HG03354 (cell line): ENCODE measurements around the gene TRPM8.

ENCODE experiments used
- ATAC-seq: cut with Tn5 transposase; IDR thresholded peaks from one replicate; pipeline ENCODE4 v1.9.1; 2021; ENCODE audit warnings: mild to moderate bottlenecking; ENCODE audit not compliant: unreplicated experiment, poor library complexity, severe bottlenecking

Gene TRPM8

DNA sequence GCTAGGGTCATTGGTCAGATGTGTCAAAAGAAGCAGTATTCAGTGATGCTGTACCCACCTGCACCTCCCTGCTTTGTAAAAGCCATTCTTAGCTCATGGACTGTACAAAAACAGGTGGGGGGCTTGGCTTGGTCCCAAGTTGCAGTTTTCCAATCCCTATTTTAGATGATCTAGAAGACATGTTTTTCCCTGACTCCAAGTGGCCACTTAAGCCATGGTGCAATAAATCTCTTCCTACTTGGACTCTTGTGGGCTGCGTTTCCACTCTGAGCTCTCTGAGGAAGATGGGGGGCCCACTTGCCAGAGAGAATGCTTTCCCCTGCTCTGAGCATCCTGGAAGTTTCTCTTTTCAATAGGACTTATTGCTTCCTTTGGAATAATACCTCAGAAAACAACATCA, 76.3 kb downstream of the TRPM8 start:
- ATAC-seq, result no peak

DNA sequence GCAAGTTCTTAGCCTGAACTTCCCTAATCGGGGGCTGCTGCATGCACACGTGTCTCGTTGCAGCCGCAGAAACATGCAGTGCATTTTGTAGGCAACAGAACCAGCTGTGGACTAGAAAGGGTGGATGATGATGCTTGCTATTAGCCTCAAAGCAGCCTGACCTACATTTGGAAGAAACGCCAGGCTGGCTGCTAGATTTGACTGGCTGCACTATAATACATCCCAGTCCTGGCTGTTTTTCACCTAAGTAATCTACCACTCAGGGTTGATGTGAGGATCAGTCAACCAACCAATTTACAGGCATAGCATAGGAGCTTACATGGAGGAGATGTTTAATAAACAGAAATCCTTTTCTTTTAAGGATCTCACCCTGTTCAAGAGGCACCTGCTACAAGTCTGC, 77.0 kb downstream of the TRPM8 start:
- ATAC-seq, result no peak

DNA sequence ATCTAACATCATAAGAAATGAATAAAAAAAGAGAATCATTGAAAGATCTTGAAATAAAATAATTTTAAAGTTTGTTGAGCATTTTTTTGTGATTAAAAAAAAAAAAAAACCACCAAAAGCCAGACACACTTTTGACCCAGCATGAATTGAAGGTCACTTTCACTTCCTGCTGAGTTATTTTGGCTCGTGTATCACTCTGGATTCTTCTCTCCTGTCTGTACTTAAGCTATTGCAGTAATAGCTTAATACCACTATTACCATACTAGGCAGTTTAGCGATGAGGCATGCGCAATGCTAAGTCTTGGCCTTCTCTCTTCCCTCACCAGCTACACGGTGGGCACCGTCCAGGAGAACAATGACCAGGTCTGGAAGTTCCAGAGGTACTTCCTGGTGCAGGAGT, 78.8 kb downstream of the TRPM8 start:
- no peak for ATAC-seq

DNA sequence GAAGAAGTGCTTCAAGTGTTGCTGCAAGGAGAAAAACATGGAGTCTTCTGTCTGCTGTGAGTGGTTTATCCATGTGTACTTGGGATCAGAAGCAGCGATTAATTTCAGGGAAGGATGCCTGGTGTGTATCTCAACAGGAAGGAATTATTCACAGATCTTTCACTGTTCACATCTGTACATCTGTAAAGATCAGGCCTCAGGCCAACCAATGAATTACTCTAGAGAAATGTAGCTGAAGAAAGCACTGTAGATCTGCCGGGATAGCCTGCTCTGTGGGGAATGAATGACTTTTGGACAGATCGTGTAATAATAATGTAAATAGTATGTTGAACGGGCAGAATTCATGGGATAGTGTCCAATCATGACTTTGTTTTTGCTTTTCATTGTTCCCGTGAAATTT, 79.3 kb downstream of the TRPM8 start:
- ATAC-seq, result no peak

DNA sequence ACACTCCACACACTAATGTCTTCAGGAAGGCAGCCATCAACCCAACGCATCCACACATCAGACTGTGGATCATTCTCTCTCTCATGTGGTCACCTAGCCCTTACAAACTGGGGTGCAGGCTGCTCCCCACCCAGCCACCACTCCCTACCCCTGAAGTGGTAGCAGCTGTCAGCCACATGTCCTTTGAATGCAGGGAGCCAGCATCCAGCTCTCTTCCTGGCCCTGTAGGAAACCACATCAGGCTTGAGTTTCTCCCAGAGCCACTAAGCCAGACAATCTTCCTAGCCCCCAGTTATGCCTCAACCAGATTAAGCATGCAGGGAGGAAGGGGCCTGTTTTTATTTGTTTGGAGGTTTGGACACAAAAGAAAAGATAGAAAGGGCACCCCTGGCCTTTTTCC, 80.5 kb downstream of the TRPM8 start:
- ATAC-seq, result no peak

DNA sequence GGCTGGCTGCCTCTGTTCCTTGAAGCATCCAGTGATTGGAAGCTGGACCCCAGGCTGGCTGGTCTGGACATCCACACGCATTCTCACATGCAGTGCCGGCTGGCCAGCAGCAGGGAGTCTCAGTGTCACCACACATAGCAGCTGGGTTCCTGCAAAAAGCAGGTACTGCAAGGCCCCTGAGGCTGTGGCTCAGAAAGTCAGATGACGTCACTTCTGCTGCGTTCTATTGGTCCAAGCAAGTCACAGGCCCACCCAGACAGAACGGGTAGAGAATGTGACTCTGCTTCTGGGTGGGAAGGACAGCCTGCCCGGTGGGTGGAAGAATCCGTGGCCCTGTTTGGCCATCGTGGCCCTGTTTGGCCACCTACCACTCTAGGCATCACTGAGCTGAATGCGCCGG, 82.0 kb downstream of the TRPM8 start:
- ATAC-seq, result no peak

DNA sequence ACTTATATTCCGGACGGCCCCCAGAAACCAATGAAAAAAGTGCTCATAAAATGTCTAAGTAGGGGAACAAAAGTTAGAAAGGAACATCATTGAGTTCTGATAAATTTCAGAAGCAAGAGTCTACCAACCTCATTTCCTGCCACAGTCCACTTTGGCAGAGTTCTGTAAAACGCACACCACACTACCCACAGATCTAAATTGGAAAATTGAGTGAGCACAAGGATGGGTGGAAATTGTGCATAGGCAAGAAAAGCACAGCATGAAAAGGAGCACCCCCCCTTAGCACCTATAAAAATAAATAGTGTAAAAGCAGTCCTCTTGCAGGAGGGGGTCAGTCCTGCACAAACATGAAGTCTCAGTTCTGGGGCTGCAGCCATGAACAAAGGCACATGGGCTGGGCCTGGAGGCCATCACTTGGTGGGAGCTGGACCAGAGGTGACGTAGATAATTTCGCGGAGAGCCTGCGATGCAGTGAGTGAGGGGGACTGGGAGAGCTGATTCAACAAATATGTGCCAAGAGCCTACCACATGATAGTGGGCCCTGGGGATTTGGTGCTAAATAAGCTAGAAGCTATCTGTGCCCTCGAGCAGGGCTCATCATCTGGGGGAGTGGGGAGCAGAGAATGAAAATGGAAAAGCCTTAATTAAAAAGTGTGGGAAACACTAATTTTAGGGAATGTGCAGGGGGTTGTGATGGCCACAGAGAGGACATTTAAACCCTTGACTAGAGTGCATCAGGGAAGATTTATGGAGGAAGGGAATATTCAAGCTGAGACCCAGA, 84.4 kb downstream of the TRPM8 start:
- ATAC-seq, result no peak

DNA sequence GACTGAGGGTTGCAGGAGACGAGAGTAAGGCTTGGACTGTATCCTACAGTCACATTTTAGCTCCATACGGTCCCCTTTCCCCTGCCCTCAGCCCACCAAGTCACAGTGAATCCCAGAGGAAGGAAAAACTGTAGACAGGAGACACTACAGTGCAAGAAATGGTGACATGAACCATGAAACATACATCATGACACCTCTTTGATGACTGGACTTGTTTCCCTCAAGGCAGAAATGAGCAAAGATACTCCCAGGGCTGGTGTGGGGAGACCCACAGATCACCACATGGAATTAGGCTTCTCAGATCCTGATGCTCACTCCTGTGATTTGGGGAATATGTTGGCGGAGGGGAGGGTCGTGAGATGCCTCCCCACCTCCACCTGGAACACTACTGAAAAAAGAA, 85.1 kb downstream of the TRPM8 start:
- ATAC-seq, result no peak

DNA sequence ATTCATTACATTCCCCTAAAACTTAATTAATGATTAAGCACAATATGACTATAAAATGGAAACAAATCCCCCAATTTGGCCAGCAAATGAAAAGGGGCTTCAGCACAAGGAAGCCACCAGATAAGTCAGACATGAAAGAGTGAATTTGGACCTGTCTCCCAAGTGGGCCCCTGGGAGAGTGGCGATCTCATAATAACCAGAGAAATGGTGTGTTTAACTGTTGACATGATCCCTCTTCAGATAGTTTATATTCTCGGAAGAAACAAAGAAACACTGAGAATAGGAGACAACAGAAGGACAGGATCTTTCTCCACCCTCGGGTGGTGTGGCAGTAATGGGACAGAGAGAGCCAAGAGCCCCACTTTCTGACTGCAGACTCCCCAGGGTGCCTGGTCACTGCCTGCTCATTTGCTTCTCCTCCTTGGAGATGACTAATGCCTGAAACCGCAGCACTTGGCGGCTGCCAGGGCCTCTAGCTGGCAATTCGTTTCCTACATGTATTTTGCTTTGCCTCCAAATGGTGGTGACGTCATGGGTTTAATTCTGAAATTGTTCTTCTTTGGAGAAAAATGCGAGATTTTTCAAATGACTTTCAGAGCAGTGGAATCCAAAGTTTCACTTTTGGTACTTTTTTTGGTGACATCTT, 86.9 kb downstream of the TRPM8 start:
- ATAC-seq, result no peak

DNA sequence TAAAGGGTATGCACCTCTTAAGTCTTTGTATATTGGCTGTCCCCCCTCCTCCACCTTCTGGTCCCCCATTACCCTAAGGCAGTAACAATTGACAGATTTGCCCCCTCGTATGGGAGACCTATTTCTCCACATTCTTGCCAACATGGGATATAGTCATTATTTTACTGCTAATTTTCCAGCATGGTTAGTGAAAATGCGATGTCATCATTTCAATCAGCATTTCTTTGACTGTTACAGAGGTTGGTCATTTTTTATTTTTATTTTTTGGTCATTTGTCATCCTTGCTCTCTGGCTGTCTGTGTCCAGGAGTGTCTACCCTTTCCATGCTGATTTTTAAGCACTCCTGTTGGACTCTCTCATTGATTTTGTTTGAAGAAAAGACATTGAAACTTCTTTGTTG, 88.0 kb downstream of the TRPM8 start:
- ATAC-seq, result no peak

DNA sequence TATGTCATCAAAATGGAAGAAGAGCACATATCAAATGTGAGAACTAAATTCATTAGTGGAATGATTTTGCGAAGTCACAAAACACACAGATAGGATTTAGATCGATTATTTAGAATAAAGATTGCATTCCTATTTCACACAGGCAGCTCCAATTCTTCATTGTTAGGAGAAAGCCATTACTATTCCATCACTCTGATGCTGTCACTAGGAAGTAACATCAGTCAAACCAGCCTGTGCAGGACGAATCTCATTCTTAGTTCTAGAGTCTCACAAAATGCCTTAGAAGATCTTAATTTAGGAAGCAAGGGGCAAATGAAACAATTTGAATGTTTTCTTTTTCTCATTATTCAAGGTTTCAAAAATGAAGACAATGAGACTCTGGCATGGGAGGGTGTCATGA, 89.3 kb downstream of the TRPM8 start:
- no peak for ATAC-seq

DNA sequence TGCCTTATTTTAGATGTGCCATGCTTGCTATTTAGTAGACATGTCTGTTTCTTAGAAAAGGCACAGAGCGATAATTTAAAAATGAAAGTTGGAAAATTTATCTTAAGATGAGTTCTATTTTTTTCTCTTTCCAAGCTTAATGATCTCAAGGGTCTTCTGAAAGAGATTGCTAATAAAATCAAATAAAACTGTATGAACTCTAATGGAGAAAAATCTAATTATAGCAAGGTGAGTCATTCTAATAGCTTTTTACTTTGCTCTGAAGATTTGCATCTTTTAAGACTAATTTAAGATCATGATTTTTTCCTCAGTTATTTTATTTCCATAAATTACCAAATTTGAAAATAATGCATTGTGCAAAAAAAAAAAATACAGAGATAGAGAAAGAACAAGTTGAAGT, 97.3 kb downstream of the TRPM8 start:
- no peak for ATAC-seq

DNA sequence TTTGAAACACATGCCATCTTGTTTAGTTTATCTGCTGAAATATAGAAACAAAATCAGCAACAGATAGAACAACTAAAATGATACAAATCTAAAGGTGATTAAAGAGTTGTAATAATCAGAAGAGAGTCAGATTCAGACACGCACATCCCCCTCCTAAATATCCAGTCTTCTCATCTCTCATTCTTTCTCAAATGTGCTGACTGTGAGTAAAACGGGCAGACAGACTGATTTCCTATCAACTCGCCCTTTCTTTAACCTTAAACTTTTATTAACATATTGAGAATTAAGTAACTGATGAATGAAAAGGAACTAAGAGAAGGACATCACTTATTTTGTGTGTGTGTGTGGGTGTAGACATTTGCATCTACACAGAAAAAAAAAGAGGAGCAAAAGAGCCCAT, 98.7 kb downstream of the TRPM8 start:
- ATAC-seq, result no peak

DNA sequence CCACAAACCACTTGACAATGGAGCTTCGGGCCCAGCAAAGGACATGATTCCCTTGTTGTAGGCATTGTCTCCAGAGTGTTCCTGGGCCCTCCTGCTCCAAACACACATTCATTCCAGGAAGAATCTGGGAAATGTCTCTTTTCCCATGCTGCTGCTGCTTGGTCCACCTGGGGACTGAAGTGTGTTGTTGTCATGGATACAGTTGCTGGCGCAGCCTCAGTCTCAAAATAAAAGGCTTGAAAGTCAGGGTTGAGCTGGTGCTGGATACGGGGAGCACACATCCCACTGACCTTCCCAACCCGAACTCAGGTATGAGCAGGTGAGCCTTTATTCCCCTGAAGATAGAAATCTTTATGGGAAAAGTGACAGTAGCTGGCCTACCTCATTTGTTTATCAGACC, 102.7 kb downstream of the TRPM8 start:
- no peak for ATAC-seq

DNA sequence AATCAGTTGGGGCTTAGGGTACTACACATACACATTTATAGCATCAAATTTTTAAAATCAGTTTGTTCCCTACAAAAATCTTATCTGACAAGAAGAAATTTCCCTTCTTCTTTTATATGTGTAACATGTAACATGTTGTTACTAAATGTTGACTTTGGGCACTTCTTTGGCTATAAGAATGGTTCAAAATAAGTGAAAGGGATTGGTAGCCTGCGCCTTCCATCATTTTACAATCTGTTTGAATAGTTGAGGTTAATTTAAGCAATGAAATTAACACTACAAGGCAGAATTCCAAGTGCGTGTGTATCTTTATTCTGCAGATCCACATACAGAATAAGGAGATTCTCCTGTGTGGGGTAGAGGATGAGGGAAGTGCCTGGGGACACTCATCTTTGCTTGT, 103.2 kb downstream of the TRPM8 start:
- no peak for ATAC-seq

DNA sequence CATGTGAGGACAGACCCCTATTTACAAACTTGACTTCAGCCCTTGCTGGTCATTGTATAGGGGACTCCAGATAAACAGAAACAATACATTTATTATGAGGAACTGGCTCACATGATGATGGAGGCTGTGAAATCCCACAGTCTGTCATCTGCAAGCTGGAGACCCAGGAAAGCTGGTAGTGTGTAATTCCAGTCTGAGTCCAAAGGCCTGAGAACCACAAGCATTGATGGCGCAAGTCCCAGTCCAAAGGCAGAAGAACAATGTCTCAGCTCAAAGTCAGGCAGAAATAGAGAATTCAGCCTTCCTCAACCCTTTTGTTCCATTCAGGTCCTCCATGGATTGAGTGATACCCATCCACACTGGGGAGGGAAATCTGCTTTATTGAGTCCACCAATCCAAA, 105.3 kb downstream of the TRPM8 start:
- no peak for ATAC-seq

DNA sequence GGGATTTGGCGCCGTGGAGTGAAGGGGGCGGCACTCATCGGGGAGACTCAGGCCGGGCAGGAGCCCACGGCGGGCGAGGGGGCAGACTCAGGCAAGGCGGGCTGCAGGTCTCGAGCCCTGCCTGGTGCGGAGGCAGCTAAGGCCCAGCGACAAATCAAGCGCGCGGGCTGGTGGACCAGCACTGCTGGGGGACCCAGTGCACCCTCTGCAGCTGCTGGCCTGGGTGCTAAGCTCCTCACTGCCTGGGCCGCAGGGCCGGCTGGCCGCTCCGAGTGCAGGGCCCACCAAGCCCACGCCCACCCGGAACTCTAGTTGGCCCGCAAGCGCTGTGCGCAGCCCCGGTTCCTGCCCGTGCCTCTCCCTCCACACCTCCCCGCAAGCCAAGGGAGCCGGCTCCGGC, 107.1 kb downstream of the TRPM8 start:
- ATAC-seq, result no peak

DNA sequence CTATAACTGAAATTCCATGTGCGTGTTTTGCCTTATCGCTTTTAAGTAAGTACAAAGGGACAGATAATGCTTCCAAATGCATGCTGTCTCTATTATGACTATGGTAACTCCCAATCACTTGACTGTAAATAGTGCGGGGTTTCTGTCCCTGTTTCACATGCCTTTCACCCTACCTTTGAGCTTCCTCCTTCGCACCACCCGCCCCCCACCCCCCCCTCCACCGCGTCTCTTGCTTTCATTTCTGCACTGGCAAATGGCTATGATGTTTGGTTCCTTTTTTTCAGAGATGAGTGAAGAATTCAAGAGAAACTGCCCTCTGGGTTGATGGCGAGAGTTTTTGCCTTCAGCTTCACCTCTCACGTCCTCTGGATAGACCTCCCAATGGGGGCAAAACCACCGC, 108.3 kb downstream of the TRPM8 start:
- peak; percentile 62 for ATAC-seq

DNA sequence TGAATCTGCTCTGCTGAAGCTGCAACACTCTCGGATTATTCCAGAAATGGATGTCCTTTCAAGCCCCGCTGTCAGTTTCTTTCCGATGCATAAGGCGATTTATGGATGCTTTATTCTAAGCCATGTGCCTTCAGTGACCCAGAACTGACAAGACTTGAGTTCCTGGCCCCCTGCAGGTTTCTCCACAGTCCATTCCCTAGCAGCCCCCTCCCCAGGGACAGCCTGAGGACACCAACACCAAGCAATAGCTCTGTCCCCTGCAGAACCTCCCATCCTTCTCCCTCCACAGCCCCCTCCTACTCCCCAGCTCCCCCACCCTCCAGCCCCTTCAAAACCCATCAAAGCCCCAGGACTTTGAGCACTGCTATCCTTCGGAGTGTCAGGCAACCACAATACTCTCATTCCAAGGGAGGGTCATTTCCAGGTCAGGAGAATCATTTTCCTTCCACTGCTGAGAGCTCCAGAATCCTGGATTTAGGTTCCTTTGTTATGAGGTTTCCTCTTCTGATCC, 108.8 kb downstream of the TRPM8 start:
- no peak for ATAC-seq

DNA sequence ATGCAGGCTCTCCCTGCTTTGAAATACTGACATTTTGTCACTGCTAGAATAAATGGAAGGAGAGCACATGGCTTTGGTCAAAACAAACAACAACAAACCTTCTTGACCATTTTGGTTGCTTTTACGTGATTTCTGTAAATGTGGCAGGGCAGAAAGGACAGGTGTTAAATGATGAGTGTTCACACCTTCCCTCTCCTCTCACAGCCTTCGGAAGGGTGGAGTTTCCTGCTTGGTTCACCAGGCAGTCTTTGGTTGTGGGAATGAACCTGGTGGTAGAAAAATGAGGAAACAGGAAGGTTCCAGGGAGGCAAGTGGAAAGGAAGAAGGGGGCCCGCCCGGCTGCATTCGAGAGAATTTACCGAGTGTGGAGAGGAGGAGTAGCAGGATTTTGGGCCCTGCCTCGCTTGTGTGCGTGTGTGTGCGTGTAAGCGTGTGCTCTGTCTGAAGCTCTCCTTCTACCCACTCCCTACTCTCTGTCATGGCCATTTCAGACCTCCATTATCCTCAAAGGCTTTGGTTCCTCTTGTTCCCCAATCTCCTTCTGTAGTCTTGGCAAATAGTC, 109.6 kb downstream of the TRPM8 start:
- no peak for ATAC-seq

DNA sequence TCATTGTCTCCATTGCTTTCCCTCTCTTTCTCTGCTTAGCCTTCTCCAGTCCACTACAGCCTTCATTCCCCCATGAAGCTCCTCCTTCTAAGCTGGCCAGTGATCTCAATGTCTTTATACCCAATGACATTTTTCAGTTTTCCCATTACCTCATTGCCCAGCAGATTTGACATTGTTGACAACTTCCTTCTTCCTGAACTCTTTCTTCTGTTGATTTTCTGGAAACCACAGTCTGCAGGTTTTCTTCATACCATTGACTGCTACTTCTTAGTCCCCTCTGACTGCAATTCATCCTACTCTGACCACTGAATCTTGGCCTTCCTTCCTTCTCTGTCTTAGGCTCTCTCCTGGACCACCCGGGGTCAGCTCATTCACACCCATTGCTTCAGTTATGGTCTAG, 110.5 kb downstream of the TRPM8 start:
- no peak for ATAC-seq
